GM23248 (cell line): ENCODE data around the gene PTCD2. TPM values are rescaled to one million over a fixed set of nuclear protein-coding genes. Genes with fewer than 3 reads are reported as not detected.

Experiments used
- DNase-seq: peaks from one replicate; pipeline ENCODE4 v3.0.0-alpha.2; 2015
- H2AFZ ChIP-seq: fragments of 200-600 bp; sonication (generic); 2 replicates; pipeline ENCODE4 v1.6.1; 2016; ENCODE audit warnings: antibody characterized with exemption
- H3F3A ChIP-seq: fragments of 200-600 bp; sonication (generic); 2 replicates; pipeline ENCODE4 v1.6.1; 2016; ENCODE audit warnings: mild to moderate bottlenecking, antibody characterized with exemption, mixed run types; ENCODE audit not compliant: insufficient read depth
- H3K27ac ChIP-seq: fragments of 200-600 bp; sonication (generic); 2 replicates; pipeline ENCODE4 v1.5.1; 2016; ENCODE audit warnings: mild to moderate bottlenecking
- H3K27me3 ChIP-seq: fragments of 200-600 bp; sonication (generic); replicated peaks from 2 replicates; pipeline ENCODE4 v1.6.1; 2016; ENCODE audit warnings: mild to moderate bottlenecking; ENCODE audit not compliant: insufficient read depth
- H3K36me3 ChIP-seq: fragments of 200-600 bp; sonication (generic); 2 replicates; pipeline ENCODE4 v1.6.1; 2016; ENCODE audit warnings: low read depth, mild to moderate bottlenecking
- H3K4me1 ChIP-seq: fragments of 200-600 bp; sonication (generic); 2 replicates; pipeline ENCODE4 v1.6.1; 2016; ENCODE audit warnings: mild to moderate bottlenecking; ENCODE audit not compliant: insufficient read depth
- H3K4me2 ChIP-seq: fragments of 200-600 bp; sonication (generic); one replicate; pipeline ENCODE4 v1.6.1; 2016; ENCODE audit warnings: mild to moderate bottlenecking; ENCODE audit not compliant: unreplicated experiment
- H3K4me3 ChIP-seq: fragments of 200-600 bp; sonication (generic); 2 replicates; pipeline ENCODE4 v1.5.1; 2016; ENCODE audit warnings: mild to moderate bottlenecking
- H3K79me2 ChIP-seq: fragments of 200-600 bp; sonication (generic); 2 replicates; pipeline ENCODE4 v1.6.1; 2016; ENCODE audit warnings: mild to moderate bottlenecking; ENCODE audit not compliant: insufficient read depth
- H3K9ac ChIP-seq: fragments of 200-600 bp; sonication (generic); 2 replicates; pipeline ENCODE4 v1.6.1; 2016; ENCODE audit warnings: mild to moderate bottlenecking
- H3K9me2 ChIP-seq: fragments of 200-600 bp; sonication (generic); 2 replicates; pipeline ENCODE4 v1.6.1; 2016; ENCODE audit warnings: mixed run types, mild to moderate bottlenecking, moderate library complexity; ENCODE audit not compliant: insufficient read depth
- H3K9me3 ChIP-seq: fragments of 200-600 bp; sonication (generic); one replicate; pipeline ENCODE4 v1.6.1; 2017; ENCODE audit warnings: low read depth
- H4K20me1 ChIP-seq: fragments of 200-600 bp; sonication (generic); 2 replicates; pipeline ENCODE4 v1.6.0; 2016; ENCODE audit not compliant: insufficient read depth
- EZH2 ChIP-seq: fragments of 200-600 bp; sonication (generic); IDR thresholded peaks from 2 replicates; pipeline ENCODE4 v1.6.1; 2018; ENCODE audit warnings: antibody characterized with exemption, mild to moderate bottlenecking; ENCODE audit not compliant: insufficient read depth, poor library complexity, severe bottlenecking
- EZH2phosphoT487 ChIP-seq: fragments of 200-600 bp; sonication (generic); IDR thresholded peaks from 2 replicates; pipeline ENCODE4 v1.6.1; 2018; ENCODE audit warnings: antibody characterized with exemption, moderate library complexity, mild to moderate bottlenecking, low read depth; ENCODE audit not compliant: insufficient read depth
- WGBS, 2 experiments: methylation state at CpG; one replicate each; pipeline ENCODE4 v1.1.6; 2015 to 2017; ENCODE audit warnings: low lambda C conversion rate in 2 of 2, low coverage in 1 of 2; ENCODE audit errors: missing lambda C conversion rate in 2 of 2; 5-methylcytosine and 5-hydroxymethylcytosine counted together
- in situ Hi-C: fragments of 300-500 bp; cut with MboI; formaldehyde crosslinking; loops from 2 replicates; pipeline ENCODE4 v1.15.0; 2020
- polyA plus RNA-seq: library from polyadenylated mRNA; unstranded; fragments of >200 nt; fragmentation: Nextera tagmentation; extraction: Ambion mirVana; gene quantifications from 2 replicates; pipeline ENCODE4 v1.2.1, GENCODE V29; 2016
- total RNA-seq: library from RNA; depleted of rRNA; stranded (reverse); fragments of >200 nt; shearing (Covaris generic); gene quantifications from 2 replicates; pipeline ENCODE4 v1.2.3, GENCODE V29; 2014

The PTCD2 gene
- total and polyA plus RNA-seq, 2 experiments from 2014 or later = 11.1 to 15.5 TPM

GRCh38 chr5:72383726-72384125, 63.6 kb downstream of the PTCD2 start:
- H3K9me3 ChIP-seq = no peaks in the 10 kb centered on the region
- peak overlapping the region; percentile 60 for H3K4me2 ChIP-seq
- peak overlapping the region; percentile 37 for H3K27ac ChIP-seq
- no peaks in the 10 kb centered on the region for H3K27me3 ChIP-seq
- no peaks in the 10 kb centered on the region for H3K36me3 ChIP-seq
- in situ Hi-C loops = no loop called here
- no peaks in the 10 kb centered on the region for H3K9me2 ChIP-seq
- peaks cover 63% of the 10 kb centered on the region for H3K4me1 ChIP-seq
- 0 out of 2 replicates have a peak overlapping the region, but pooled peaks have one; percentile 3 for H3K4me3 ChIP-seq
- no peaks in the 10 kb centered on the region for H3K79me2 ChIP-seq
- H4K20me1 ChIP-seq = no peaks in the 10 kb centered on the region
- WGBS, 2 experiments = 17 to 22% methylated on average over 2 of the region's 2 CpGs
- H3F3A ChIP-seq = peaks cover 42% of the 10 kb centered on the region
- peak overlapping the region; percentile 23 for H3K9ac ChIP-seq
- H2AFZ ChIP-seq = peak overlapping the region; percentile 63
- DNase-seq = peak; percentile 32
- TF ChIP-seq EZH2phosphoT487 (no peak), EZH2 (no peak)

GRCh38 chr5:72386639-72387038, 66.5 kb downstream of the PTCD2 start:
- DNase-seq = no peak
- Histone ChIP-seq H2AFZ (peak overlapping the region; percentile 13), H3K4me2 (no peak overlapping the region), H3K4me1 (peaks cover 54% of the 10 kb centered on the region), H3K9me2 (no peaks in the 10 kb centered on the region), H3K4me3 (no peak overlapping the region), H3K27ac (no peak overlapping the region), H3F3A (peaks cover 26% of the 10 kb centered on the region), H3K27me3 (no peaks in the 10 kb centered on the region), H4K20me1 (no peaks in the 10 kb centered on the region), H3K36me3 (no peaks in the 10 kb centered on the region), H3K79me2 (no peaks in the 10 kb centered on the region), H3K9me3 (no peaks in the 10 kb centered on the region), H3K9ac (no peak overlapping the region)
- whole genome bisulfite sequencing, 2 experiments = 100% methylated on average over 1 of the region's 1 CpG
- in situ Hi-C loops = no loop called here
- TF ChIP-seq EZH2 (no peak), EZH2phosphoT487 (no peak)

GRCh38 chr5:72387985-72388384, 67.8 kb downstream of the PTCD2 start:
- H3K27ac ChIP-seq = peak overlapping the region; percentile 87
- 1 to 2% methylated on average over 3 of the region's 3 CpGs for WGBS, 2 experiments

GRCh38 chr5:72388646-72389045, 68.5 kb downstream of the PTCD2 start:
- peak; percentile 82 for DNase-seq
- H3K4me1 ChIP-seq = peaks cover 59% of the 10 kb centered on the region
- in situ Hi-C loops = no loop called here
- H4K20me1 ChIP-seq = no peaks in the 10 kb centered on the region
- no peaks in the 10 kb centered on the region for H3K9me2 ChIP-seq
- TF ChIP-seq EZH2 (no peak), EZH2phosphoT487 (no peak)
- peak overlapping the region; percentile 61 for H3K9ac ChIP-seq
- peak overlapping the region; percentile 29 for H2AFZ ChIP-seq
- WGBS, 2 experiments = 52 to 56% methylated on average over 8 of the region's 8 CpGs
- no peaks in the 10 kb centered on the region for H3K9me3 ChIP-seq
- H3K4me2 ChIP-seq = peak overlapping the region; percentile 75
- no peaks in the 10 kb centered on the region for H3K27me3 ChIP-seq
- H3K36me3 ChIP-seq = no peaks in the 10 kb centered on the region
- peaks cover 38% of the 10 kb centered on the region for H3F3A ChIP-seq
- peak overlapping the region; percentile 87 for H3K27ac ChIP-seq
- H3K4me3 ChIP-seq = 0 out of 2 replicates have a peak overlapping the region, but pooled peaks have one; percentile 18
- H3K79me2 ChIP-seq = no peaks in the 10 kb centered on the region

More at GRCh38 chr5:72387985-72388384, 67.8 kb downstream of the PTCD2 start:
- H2AFZ ChIP-seq = peak overlapping the region; percentile 29
- TF ChIP-seq EZH2phosphoT487 = no peak
- no peak for TF ChIP-seq EZH2
- in situ Hi-C loops = no loop called here
- peak overlapping the region; percentile 75 for H3K4me2 ChIP-seq
- peaks cover 64% of the 10 kb centered on the region for H3K4me1 ChIP-seq
- peak overlapping the region; percentile 61 for H3K9ac ChIP-seq
- peak; percentile 88 for DNase-seq
- H3K9me3 ChIP-seq = no peaks in the 10 kb centered on the region
- peaks cover 38% of the 10 kb centered on the region for H3F3A ChIP-seq
- no peaks in the 10 kb centered on the region for H4K20me1 ChIP-seq
- H3K79me2 ChIP-seq = no peaks in the 10 kb centered on the region
- no peaks in the 10 kb centered on the region for H3K9me2 ChIP-seq
- H3K4me3 ChIP-seq = 0 out of 2 replicates have a peak overlapping the region, but pooled peaks have one; percentile 18
- H3K27me3 ChIP-seq = no peaks in the 10 kb centered on the region
- H3K36me3 ChIP-seq = no peaks in the 10 kb centered on the region

GRCh38 chr5:72390836-72391235, 70.7 kb downstream of the PTCD2 start:
- Histone ChIP-seq H3K9me2 (no peaks in the 10 kb centered on the region), H2AFZ (peak overlapping the region; percentile 40; the same call in 1 of the 2 replicates), H3K79me2 (no peaks in the 10 kb centered on the region), H3K4me3 (no peak overlapping the region), H3K27me3 (no peaks in the 10 kb centered on the region), H3K9me3 (no peaks in the 10 kb centered on the region), H3K9ac (no peak overlapping the region), H3K4me1 (peaks cover 55% of the 10 kb centered on the region), H3K4me2 (no peak overlapping the region), H3K27ac (no peak overlapping the region), H4K20me1 (no peaks in the 10 kb centered on the region), H3K36me3 (no peaks in the 10 kb centered on the region), H3F3A (peaks cover 35% of the 10 kb centered on the region)
- no peak for TF ChIP-seq EZH2
- in situ Hi-C loops = no loop called here
- DNase-seq = no peak
